Measurements from ENCODE around the gene HSPA9. TPM values are rescaled to one million over a fixed set of nuclear protein-coding genes. Genes with fewer than 3 reads are reported as not detected.

HSPA9 gene
- total RNA-seq = 216 TPM

DNA sequence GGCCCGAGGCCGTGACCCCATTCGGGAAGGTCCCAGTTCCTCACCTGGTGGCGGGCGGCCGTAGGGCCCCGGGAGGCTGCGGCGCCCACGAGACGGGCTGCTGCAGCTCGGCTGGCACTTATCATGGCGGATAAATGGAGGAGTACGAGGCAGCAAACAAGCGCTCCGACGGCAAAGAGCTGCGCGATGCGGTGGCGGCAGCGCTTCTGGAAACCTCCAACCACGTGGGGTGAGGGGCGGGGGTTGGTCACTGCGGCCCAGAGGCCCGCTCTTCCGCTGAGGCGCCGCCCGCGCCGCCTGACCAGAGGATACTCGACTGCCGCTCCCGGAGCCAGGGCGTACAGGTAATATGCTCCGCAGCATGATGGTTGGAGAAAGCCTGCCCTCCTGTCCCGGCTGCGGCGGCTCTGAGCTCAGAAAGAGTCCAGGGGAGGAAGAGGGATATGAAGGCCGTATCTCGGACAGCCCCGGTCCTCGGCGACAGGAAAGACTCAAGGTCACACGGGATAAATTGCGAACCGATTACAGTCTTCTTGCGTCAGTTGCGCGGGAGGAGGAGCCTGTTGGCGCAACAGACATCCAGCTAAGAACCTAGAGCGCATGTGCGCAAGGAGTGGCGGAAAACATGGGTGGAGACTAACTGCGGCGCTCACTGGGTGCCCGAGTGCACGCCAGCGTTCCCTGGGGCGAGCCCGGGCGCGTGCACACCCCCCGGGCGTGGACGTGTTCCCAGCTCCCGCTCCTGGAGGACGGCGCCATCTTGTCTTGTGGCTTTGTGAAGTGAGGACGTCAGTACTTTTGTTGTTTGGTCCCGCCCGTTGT, at the start of gene HSPA9:
HSPA9 (minus strand) TSS at position 208 of the 822 bp plus-strand sequence; CDS start at position 125, 83 bp downstream.
- FAIRE-seq (peak; percentile 57), DNase-seq (ENCODE audit: low spot score in 2 of 2) (peak; percentile 97 to 98)

GRCh38 chr5:138623053-138623452, 47.9 kb upstream of the HSPA9 start:
- FAIRE-seq (no peak), DNase-seq (ENCODE audit: low spot score in 2 of 2) (no peak)

- DNase-seq (ENCODE audit: low spot score in 2 of 2) (no peak), FAIRE-seq (no peak)
Observed at GRCh38 chr5:138622051-138622450, 46.9 kb upstream of the HSPA9 start.

DNA sequence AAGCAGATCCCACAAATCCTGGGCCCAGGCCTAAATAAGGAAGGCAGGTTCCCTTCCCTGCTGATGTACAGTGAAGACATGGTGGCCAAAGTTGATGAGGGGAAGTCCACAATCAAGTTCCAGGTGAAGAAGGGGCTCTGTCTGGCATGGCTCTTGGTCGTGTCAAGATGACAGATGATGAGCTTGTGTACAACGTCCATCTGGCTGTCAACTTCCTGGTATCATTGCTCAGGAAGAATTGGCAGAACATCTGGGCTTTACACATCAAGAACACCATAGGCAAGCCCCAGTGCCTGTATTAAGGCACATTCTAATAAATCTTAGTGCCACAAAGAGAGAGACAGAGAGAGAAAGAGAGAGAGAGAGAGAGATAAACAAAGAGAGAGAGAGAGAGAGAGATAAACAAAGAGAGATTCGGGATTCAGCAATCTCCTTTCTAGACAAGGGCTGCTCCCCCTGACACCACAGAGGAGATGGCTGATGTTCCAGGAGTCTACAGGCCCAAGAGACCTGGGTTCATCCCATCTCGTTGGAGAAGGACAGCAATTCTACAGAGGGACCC, 45.5 kb upstream of the HSPA9 start:
- DNase-seq (ENCODE audit: low spot score in 2 of 2) = no peak
- FAIRE-seq = no peak

DNA sequence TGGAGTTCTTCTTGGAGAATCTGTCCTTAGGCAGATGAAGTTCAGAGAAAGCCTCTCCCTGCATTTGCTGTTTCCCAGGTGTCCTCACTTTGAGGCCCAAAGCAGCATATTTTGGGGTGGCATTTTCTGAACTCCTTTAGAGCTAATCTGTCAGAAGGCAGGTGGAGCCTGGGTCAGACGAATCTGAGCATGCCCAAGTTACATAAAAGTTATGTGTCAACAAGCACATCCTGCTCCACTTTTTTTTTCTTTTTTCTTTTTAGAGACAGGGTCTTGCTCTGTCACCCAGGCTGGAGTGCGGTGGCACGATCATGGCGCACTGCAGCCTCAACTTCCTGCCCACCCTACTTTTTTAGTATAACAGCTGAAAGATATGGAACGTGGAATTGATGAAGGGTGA, 41.3 kb upstream of the HSPA9 start:
- DNase-seq (ENCODE audit: low spot score in 2 of 2) (no peak), FAIRE-seq (no peak)

- FAIRE-seq = no peak
- DNase-seq (ENCODE audit: low spot score in 2 of 2) = no peak
Observed at GRCh38 chr5:138615461-138615860, 40.3 kb upstream of the HSPA9 start.

GRCh38 chr5:138611678-138612218, 36.5 kb upstream of the HSPA9 start:
- DNase-seq (ENCODE audit: low spot score in 2 of 2) = no peak
- no peak for FAIRE-seq

DNA sequence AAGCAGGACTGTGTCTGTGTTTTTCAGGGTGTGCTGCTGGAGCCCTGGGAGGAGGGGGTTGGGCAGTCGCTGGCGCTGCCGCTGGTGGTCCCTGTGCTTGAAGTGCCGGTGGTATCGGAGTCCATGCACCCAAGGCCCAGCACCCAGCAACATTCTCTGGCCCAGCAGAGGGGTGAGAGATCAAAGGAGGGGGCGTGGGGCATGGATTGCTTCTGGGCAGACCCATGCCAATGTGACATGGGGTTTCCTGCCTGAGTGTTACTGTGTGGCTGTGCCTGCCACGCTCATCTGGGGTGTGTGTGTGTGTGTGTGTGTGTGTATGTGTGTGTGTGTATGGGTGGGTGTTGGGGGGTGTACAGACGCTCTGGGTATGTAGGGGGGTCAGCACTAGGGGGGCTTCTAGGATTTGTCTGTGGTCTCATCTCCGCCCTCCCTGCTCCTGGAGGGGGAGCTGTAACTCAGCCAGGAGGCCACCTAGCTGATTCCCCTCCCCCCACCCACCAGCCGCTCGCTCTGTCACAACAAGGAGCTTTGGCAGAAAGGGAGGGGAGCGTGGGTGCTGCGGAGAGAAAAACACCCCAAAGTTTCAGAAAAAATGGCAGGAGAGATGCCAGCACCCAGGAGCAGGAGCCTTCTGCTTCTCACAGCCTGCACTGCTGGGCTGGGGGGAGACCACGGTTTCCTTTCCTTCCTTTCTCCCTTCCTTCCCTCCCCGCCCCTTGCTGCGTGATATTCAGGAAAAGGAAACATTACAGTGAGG, 35.9 kb upstream of the HSPA9 start:
- DNase-seq (ENCODE audit: low spot score in 2 of 2) (peak in 1 of 2 donors; percentile 34), FAIRE-seq (no peak)

- DNase-seq (ENCODE audit: low spot score in 2 of 2) (peak in 1 of 2 donors; percentile 32), FAIRE-seq (no peak)
Observed at GRCh38 chr5:138610415-138610917, 35.3 kb upstream of the HSPA9 start.

DNA sequence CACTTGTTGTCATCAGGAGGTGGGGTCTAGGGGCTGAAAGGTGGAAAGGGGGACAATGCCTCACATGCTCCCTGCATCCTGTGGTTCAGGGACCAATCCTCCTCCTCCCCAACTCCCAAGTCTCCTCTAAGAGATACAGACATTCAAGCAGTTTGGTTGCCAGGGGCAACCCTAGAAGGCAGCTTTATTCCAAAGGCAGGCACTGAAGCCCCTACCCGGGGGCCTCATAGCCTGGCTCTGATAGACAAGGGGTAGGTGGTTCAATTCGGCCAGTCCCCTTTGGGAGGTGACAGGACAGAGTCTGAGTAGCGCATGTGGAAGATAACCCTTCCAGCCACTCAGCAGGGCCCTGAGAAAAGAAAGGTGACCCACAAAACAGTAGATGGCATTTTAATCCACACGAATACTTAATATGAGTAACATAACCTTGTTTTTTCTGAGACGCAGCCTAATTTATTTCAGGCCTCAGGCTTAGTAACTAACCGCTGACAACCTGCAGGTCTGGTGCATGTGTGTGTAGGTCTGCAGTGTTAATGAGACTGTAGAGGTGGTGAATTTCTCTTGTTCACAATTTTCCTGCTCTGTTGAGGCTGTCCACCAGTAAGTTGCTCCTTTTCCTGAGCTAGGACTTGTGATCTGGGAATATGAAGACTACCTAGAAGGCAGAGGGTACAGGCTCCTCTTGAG, 31.3 kb upstream of the HSPA9 start:
- DNase-seq (ENCODE audit: low spot score in 2 of 2) = no peak
- no peak for FAIRE-seq

DNA sequence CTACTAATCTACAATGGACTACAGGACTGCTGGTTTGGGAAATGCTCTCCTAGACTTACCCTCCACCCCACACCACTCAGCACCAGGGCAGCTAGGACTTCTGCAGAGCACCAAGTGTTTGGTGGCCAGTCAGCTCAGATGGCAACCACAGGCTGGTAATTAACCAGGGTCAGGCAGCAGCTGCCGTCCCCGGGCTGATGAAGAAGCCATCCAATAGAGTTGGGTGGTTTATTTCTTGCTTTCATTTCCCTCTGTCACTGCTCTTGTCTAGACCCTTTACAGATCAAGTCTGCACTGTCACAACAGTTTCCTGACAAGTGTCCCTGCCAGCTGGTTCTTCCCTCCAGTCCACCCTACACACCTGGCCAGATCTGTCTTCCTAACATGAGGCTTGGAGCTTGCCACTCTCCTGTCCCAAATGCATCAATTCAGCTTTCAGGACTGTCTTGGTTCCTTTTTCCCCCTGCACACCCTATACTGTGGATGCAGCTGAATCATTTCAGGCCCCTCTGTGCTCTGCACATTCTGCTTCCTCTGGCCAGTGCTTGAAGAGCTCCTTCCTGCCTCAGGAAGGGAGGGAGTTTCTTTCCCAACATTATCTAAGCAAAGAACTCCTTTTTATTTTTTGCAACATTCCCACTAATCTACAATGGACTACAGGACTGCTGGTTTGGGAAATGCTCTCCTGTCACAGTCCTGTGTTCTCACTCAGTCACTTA, 30.2 kb upstream of the HSPA9 start:
- DNase-seq (ENCODE audit: low spot score in 2 of 2) = no peak
- FAIRE-seq = no peak

- no peak for FAIRE-seq
Observed at GRCh38 chr5:138604176-138604785, 29.1 kb upstream of the HSPA9 start.

GRCh38 chr5:138603249-138603920, 28.2 kb upstream of the HSPA9 start:
- FAIRE-seq (no peak), DNase-seq (ENCODE audit: low spot score in 2 of 2) (no peak)

More at GRCh38 chr5:138604176-138604785, 29.1 kb upstream of the HSPA9 start:
- no peak for DNase-seq (ENCODE audit: low spot score in 2 of 2)

- FAIRE-seq (no peak), DNase-seq (ENCODE audit: low spot score in 2 of 2) (no peak)
Observed at GRCh38 chr5:138602371-138603000, 27.3 kb upstream of the HSPA9 start.

DNA sequence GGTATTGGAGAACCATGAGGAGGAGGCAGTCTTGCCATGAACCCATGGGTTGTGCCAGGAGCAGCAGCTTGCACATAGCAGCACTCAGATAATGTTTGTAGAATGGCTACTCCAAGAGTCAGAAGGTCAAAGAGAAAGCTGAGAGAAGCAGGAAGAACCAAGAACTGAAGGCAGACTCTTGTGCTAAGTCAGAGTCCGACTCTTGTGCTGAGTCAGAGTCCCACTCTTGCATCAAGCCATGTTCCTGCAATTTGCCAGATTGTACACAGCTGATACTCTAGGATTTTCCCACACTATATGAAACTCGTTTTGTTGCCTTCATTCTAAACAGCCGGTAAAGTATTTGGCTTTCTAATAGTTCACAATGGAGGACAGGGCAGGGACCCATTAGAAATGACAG, 26.2 kb upstream of the HSPA9 start:
- FAIRE-seq = no peak

DNA sequence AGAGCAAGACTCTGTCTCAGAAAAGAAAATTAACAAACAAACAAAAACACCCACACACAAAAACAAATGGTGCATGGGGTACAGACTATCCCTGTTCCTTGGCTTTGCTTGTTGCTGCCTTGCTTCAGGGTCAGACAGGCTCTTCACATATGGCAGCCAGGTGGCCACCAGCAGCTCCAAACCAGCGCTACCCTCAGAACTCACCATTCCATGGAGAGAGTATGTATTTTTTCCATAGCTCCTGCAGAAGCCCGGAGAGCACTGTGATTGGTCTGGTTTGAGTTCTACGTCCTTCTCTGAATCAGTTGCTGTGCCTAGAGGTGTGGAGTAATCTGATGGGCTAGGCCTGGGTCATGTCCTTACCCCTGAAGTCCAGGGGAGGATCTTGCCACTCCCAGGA, 25.2 kb upstream of the HSPA9 start:
- FAIRE-seq (no peak), DNase-seq (ENCODE audit: low spot score in 2 of 2) (no peak)

More for the DNA sequence above, 26.2 kb upstream of the HSPA9 start:
- DNase-seq (ENCODE audit: low spot score in 2 of 2) = no peak

DNA sequence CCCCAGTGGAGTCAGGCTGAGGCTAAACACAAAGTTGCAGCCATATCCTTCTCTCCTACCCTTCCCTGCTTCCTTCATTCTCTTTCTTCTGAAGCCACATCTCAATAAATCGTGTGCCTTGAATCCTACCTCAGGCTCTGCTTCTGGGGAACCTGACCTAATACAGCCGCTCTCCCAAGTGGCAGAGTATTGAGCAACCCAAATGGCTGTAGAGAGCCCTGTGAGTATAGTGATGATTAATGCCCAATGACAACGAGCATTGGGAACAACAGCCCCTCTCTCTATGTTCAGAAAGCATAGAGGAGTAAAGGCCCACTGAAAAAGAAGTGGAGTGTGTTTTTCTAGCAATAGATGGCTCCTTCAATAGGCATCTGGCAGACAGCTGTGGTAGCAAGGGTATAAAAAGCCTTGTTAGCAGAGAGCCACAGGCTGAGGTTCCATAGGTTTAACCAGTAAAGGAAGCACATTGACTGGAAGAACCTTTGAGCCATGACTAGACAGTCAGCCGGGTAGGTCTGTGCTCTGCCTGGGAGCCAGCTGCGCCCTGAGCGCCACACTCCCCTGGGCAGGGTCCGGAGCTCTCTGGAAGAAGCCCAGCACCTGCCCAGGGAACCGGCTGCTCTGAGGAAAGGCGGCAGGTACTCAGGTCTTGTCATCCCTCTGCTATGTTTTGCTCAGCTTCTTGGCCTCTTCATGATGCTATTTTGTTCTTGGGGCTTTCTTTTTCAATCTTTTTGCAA, 22.6 kb upstream of the HSPA9 start:
- FAIRE-seq (no peak), DNase-seq (ENCODE audit: low spot score in 2 of 2) (no peak)
